RPMI8226 (cell line): ENCODE data around the gene TFAP2C.
"Not testable (repeated sequence)": the region's sequence is repeated elsewhere in the genome, so short reads cannot be mapped to it uniquely, and the experiment has no call there.

Experiments
- DNase-seq: peaks from one replicate; pipeline ENCODE4 v3.0.0-alpha.2; 2015

TFAP2C gene

DNA sequence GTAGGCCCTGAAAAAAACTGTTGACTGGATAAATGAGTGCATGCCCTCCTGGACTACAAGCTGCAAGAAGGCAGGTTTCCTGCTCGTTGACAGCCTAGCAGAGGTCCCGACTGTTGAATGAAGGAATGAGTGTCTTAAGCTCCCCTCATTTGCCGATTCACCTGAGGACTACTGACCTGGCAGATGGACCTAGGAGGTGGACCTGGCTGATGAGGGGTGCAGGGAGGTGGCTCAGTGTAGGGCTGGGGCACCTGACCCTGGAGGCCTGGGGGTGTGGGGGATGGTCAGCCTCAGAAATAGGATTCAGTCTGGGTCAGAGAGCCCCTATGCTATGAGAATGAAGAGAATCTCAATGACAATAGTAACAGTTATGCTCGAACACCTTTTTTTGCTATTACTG lies 11.6 kb upstream of the TFAP2C start:
- DNase-seq = no peak

DNA sequence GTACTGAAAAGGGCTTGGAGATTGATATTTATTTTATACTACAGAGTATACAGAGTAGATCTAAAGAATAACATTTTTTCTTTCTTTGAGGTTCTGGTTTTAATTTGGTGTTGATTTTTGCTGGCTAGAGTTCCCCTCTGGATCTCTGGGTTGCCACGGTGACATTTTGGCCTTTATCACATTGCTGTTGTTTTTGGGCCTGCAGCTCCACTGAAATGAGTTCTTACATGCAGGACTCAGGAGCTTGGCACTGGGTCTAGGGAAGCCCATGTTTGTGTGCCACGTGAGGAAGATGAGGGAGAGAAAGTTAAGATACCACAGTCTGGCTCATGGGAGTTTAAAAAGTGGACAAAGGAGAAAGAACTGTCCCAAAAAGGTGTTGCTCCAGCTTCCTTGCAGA lies 7.4 kb upstream of the TFAP2C start:
- DNase-seq = no peak

DNA sequence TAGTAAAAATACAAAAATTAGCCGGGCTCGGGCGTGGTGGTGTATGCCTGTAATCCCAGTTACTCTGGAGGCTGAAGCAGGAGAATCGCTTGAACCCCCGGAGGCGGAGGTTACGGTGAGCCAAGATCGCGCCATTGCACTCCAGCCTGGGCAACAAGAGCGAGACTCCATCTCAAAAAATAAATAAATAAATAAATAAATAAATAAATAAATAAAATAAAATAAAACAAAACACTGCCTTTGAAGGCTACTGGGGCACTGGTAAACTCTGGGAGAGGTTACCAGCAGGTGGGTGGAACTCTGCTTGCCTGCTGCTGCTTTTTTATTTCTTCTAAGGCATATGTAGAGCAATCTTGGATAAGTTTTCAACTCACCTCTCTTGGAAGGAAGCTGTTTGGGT lies 5.2 kb upstream of the TFAP2C start:
- DNase-seq = not testable (repeated sequence)

DNA sequence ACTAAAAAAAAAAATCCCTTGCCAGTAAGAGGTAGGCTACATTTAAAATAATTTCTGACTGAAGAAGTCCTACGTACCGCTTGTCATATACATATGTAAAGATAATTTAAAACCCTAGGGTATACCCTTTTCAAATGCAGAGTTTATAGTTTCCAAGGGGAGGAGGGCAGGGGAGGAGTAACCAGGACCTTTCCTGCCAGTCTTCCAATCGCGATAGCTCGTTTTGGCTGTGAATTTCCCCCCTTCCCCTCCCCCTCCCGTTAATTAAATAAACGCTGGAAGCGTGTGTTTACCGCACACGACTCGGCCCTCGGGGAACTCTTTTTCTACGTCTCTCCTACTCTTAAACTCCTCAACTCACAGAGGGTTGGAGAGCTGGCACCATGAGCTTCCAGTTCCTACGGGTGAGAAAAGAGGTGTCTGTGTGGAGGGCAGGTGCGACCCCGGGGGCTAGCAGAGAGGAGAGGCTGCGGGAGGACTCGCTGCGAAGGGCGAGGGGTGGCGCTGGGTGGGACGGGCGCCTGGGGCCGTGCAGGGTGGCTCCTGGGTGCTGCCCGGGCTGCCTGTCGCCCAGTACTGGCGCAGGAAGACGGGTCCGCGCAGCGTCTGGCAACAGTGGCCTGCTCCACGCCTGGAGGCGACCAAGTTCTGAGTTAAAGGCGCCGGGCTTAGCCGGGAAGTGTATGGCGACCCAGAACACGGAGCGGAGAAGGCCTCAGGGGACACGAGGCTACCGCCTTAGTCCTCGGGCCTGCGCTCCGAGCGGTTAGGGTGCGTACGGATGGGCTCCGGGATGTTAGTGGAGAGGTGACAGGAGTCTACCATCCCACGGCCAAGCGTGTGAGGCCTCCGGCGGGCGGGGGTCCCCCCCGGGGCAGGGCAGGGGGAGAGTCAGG lies 4.1 kb upstream of the TFAP2C start:
- DNase-seq = no peak

DNA sequence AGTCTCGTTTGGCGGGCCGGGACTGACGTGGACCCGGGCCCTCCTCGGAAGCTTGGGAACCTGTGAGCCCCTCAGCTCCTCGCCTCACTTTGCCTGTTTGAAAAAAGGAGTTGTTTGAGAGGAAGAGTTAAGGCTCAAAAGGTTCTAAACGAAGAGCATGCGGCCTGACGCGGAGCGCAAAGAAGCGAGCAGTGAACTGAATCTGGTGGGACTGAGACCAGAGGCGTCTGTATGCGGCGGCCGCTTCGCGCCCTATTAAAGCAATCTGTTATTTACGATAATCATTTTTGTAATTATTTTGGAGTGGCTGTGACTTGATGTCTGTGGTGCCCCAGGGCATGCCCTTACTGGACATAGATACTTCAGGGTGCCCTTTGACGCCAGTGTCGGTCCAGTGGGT lies 3.3 kb upstream of the TFAP2C start:
- no peak for DNase-seq

DNA sequence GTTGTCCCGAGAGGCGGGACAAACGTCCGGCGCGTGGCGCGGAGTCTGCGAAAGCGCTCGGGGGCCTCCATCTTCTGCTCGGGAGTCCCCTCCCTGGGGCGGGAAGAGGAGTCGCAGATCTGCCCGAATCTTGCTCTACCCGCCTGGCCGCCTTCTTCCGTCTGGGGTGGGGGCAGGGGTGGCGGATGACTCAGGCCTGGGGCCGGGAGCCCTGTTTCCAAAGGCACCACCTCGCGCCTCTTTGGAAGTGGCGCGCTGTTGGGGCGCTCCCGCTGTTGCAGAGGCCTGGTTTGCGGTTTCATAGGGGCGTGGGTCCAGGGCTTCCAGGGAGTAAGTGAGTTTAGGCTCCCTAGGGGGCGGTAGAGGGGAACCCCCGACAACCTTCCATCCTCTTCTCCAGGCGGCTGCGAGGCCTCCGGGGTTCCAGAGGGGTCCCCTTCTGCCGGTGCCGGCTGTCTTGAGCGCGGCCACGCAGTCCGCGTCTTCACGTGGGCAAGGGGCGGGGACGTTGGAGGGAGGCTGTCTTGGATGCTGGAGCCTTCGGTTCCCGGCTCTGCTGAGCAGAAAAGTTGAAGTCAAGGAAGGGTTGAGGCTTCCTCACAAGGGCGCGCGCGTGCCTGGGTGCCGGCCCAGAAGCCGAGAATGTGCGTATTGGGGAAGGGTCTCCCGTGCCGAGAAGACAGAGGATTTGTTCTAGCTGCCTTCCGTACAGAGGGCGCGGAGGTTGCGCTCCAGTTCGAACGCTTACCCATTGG lies 2.6 kb upstream of the TFAP2C start:
- DNase-seq = no peak

DNA sequence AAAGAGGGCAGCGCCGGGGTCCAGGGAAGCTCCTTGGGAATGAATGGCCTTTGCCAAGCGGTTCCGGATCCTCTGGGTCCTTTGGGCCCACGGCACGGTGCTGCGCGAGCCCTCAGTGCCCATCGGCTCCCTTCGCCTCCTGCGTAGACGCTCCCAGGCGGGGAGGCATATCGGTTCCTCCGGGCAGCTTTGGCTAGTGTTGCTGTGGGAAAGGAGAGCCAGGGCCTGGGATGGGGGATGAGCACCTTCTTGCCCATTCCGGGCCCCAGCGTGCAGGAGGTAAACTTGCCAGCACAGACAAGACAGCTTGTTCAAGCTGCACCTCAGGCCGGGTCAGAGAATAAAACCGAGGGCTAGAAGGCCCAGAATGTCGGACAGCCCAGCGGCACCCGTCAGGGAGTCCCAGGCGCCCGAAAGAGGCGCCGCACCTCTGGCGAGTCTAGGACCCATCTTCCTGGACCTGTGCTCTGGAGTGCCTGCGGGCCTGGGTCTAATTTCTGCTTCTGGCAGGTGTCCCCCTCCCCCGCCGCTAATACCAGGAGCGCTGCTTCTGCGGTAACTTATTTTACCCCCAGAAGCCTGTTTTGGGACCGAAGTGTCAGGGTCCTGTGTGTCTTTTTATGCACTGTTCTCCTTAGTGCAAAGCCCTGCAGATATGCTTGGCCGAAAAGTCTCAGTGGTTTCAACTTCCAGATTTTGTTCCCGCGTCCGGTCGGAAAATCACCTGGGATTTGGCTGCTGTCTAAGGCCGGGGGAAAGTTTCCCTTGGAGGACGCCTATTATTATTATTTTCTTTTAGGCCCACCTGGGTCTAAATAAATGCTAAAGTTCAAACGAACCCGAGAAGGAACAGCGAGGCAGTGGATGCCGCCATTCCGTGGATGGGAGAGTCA lies 1.7 kb upstream of the TFAP2C start:
- no peak for DNase-seq

DNA sequence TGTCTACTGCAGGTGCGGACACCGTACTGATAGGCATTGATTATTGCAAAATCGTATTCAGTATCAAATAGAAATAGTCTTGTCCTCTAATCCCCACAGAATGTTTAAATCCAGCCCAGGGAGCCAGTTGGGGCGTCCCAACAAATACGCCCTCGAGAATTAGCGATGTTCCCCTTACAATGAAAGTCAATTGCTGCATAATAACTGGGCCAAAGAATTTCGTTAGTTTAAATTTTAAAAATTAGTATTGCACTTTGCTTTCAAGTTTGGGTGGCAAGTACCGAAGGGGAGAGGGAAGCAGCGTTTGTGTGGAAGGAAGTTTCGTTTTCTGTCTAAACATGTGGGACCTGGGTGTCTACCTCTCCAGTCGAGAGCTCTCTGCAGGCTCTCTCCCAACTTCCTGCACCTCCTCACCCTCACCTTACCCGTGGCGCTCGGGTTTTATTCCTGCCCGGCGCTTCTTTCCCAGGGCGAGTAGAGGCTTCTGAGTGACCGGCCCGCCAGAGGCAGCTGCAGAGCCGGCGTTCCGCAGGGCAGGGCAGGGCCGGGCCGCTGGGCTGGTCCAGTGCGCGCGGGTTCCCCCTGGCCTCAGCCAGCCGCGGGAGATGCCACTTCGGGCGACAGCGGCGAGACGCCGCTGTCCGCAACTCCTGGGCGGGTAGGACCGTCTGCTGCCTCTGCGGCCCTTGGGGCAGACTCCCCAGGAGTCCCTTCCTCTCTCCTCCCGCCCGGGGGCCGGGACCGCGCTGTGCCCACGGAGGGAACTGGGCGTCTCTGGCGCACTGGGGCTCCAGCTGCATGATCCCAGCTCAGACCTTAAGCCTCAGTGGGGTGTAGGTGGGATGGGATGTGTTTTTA lies 862 bp upstream of the TFAP2C start:
- peak; percentile 39 for DNase-seq

DNA sequence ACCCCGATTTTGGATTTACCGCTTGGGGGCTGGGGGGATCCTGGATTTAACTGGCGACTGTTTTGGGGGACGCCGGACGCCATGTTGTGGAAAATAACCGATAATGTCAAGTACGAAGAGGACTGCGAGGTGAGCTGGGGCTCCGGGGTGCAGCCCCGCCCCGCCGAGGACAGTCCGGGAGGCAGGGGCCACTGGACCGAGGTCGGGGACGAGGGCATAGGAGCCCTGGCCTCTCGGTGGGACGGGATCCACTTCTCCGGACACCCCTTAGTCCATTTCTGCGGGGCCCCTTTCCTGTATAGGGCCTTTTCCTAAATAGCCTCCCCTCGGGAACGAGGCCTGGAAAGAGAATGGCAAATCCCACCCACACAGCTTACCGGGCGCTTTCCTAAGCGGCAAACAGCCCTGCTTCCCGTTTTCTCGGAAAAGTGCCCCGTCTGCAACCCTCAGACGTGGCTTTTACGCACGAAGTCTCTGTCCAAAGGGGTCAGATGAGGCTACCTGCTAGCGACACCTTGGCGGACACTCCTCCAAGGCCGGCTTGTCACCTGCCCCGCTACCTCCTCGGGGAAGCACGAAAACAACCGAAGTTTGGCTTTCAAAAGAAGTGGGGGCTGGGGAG lies 469 bp downstream of the TFAP2C start:
- peak; percentile 26 for DNase-seq

DNA sequence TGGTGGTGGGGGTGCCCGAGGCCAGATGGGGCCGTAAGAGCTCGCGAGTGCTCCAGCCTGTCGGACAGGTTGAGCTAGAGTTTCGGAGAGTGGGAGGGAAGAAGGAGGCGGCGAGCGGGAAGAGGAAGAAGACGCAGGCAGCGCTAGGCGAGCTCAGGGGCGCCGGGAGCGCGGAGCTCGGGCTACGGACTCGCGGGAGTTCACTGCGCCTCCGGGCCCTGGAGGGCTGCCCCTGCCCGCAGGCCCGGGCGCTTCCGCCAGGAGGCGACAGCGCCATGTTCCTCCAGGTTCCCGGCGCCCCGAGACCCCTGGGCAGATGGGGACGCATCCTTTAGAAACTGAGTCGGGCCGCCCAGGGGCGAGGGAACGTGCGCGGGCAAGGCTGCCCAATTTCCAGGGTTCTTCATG lies 984 bp downstream of the TFAP2C start:
- peak; percentile 86 for DNase-seq

DNA sequence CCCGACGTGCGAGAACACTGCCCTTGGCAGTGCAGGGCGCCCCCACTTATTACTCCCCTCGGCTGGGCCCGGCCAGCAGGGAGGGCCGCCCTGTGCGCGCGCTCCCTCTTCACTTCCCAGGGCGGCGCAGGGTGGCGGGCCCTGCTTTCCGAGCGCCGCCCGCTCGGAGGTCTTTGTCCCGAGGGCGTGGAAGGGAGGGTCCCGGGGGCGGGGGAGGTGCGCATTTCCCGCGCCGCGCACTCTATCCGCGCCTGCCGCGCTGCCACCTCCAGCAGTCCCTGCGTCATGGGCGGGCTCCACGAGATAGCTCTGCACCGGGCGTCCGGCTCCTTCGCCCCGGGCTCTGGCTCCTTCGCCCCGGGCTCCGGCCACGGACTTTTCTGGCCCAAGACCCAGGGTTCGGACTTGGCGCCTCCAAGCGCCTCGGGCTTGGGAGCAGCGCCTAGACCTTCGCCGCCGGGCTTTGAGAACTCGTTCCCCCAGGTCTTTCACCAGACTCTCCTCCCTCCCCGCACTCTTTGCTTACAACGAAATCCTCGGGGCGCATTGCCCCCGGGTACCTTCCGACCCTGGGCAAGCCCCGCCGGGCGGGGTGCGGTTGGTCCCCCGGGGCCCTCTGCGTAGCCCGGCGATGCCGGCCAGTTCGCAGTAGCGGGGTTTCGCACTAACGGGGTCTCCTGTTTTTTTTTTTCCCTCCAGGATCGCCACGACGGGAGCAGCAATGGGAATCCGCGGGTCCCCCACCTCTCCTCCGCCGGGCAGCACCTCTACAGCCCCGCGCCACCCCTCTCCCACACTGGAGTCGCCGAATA lies 1.6 kb downstream of the TFAP2C start:
- peak; percentile 23 for DNase-seq

DNA sequence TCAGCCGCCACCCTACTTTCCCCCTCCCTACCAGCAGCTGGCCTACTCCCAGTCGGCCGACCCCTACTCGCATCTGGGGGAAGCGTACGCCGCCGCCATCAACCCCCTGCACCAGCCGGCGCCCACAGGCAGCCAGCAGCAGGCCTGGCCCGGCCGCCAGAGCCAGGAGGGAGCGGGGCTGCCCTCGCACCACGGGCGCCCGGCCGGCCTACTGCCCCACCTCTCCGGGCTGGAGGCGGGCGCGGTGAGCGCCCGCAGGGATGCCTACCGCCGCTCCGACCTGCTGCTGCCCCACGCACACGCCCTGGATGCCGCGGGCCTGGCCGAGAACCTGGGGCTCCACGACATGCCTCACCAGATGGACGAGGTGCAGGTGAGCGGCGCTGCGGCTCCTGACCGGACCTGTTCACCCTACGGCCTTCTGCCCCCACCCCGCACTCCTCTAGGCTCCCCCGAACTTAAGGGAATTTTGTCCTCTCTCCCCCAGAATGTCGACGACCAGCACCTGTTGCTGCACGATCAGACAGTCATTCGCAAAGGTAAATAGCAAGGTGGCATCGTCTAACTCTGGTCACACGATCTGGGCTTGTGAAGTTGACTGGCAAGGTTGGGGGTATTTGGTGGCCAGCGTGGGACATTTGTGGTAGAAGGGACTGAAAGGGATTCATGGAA lies 2.3 kb downstream of the TFAP2C start:
- no peak for DNase-seq

DNA sequence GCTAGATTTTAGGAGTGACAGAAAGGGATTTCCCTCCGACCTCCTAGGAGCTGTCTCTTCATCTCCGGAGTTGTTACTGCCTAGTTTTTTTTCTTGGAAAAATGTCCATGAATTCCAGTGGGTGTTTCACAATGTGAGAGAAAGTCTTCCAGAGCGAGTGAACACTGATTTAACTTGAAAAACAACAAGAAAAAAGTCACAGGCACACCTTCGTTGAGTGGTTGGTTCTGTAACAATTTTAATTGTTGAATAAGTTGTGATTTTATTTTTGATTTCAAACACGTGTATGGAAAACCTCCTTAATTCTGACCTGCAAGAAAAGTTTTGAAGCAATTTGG lies 2.9 kb downstream of the TFAP2C start:
- no peak for DNase-seq

DNA sequence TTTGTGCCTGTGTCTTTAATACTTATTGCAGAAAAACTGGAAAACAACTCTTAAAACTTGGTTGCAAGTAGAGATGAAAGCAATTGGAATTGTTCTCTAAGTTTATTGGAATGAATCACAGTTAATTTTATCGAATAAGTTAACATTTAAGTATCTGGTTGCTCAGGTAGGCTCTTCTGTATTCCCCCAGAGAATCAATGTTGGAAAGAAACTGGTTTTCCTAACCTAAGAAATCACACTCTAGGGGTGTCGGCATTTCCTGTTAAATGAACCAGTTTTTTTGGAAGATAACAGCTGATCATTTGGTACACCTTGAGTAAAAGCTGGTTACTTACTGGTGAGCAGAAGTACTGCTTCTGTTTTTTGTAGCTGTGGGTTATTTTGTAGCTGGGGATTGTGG lies 5.2 kb downstream of the TFAP2C start:
- no peak for DNase-seq

DNA sequence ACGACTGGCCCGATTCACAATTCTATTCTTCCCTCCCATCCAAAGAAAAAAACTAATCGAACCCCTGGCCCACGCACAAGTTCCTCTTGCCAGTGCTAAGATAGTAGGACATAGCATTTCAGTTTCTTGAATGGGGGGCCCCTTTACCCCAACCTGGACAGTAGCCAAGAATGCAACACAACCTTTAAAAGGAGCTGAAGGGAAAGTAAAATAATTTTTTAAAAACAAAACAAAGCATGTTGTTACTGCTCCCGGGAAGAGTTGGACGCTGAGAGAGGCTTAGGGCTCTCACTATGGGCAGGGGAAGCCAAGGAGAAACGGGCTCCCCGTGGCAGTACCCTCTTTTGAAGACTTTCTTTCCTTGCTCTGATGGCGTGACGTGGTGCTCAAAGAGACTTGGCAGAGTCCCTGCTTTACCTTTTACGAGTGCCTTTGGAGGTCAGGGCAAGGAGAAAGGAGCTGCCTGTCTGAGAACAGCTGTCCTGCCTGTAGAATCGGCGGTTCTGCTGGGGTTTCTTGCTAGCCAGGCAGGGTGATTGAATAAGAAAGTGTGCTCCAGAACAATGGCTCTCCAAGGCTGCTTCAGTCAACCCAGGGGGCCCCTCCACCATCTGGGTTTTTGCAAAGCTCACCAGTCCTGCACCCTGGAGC lies 5.8 kb downstream of the TFAP2C start:
- DNase-seq = no peak

DNA sequence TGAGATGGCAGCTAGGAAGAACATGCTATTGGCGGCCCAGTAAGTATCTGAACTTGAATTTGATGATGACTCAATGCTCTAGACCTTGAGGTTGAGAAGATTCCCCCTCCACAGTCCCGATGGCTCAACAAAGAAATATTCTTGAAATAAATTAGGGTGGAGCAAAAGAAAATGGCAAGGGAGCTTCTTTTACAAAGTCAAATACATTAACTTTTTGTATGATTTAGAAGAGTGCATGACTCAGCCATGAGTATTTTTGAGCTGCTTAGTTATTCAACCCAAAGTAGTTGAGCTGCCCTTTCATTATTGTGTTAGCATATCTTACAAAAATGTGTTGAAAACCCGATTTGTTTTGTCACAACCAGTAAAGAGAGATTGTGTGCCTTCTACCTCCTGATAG lies 7.6 kb downstream of the TFAP2C start:
- no peak for DNase-seq

DNA sequence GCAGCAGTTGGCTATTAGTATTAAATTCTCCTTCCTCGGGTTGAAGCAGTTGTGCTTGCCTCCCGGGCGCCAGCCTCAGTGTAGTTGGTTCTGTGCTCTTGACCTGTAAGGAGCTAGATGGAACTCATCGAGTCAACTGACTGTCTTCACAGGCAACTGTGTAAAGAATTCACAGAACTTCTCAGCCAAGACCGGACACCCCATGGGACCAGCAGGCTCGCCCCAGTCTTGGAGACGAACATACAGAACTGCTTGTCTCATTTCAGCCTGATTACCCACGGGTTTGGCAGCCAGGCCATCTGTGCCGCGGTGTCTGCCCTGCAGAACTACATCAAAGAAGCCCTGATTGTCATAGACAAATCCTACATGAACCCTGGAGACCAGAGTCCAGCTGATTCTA lies 8.5 kb downstream of the TFAP2C start:
- no peak for DNase-seq

DNA sequence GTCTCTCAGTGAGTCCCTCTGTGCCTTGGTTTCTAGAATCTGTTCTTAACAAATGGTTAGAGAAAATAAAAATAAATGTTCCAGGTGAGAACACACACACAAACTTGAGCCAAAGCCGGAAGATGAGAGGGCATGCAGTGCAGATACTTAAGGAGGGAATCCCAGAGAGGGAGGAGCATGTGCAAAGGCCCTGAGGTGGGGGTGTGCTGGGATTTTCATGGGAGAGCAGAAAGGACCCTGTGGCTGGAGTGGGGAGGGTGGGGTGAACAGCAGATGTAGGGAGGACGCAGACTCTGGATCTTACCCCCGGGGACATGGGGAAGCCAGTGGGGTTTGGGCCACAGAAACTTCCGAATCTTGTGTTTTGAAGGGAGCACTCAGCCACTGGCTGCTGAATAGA lies 17.5 kb downstream of the TFAP2C start:
- no peak for DNase-seq

DNA sequence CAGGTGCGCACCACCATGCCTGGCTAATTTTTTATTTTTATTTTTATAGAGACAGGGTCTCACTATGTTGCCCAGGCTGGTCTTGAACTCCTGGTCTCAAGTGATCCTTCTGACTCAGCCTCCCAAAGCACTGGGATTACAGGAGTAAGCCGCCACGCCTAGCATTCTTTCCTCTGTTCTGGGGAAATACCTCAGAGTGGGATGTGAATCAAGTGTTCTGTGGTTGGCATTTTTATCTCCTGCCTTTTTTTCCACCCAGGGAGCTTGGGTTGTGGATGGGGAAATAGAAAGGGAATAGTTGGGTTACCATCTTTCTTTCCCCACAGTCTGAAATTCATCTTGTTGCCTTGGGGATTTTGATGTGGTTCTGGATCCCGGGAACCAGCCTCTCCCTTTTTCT lies 24.1 kb downstream of the TFAP2C start:
- no peak for DNase-seq

DNA sequence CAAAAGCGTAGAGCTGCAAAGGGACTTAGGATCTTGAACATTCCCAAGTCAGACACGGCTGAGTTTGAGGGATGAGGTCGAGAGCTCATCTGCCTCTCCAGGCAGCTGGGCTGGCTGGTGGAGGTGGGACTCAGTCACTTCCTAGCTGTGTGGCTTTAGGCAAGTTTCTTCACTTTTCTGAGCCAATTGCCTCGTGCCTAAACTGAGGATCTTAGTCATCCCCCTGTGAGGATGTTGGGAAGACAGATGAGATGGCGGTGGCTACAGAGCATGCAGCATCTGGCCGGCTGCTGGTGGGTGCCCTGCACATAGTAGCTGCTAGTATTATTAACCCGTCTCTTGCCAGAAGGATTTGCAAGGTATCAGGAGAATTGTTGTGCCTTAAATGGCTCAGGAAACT lies 27.5 kb downstream of the TFAP2C start:
- DNase-seq = no peak
